ENCODE data around the gene HOXD9.

Gene HOXD9

GRCh38 chr2:176099159-176099727, 23.3 kb upstream of the HOXD9 start:
- no peak overlapping the region for H3K4me3 ChIP-seq (ENCODE audit: low read length, poor library complexity, severe bottlenecking)
- no peaks in the 10 kb centered on the region for H3K9me3 ChIP-seq (ENCODE audit: insufficient read depth, low read depth, low read length)
- no peaks in the 10 kb centered on the region for H4K20me1 ChIP-seq (ENCODE audit: insufficient read depth, low read length, poor library complexity, severe bottlenecking)
- TF ChIP-seq EZH2phosphoT487 (IDR thresholded peaks at IDR 0.05; ENCODE audit: borderline replicate concordance) (no peak), CTCF (conservative IDR thresholded peaks at IDR 0.05; ENCODE audit: low read length) (no peak)
- no peak overlapping the region for H3K4me2 ChIP-seq (ENCODE audit: low read depth, low read length, poor library complexity, severe bottlenecking)
- no peaks in the 10 kb centered on the region for H3K27me3 ChIP-seq (ENCODE audit: insufficient read depth, low read length, poor library complexity, severe bottlenecking)
- no peak overlapping the region for H2AFZ ChIP-seq (ENCODE audit: low read length)
- H3K79me2 ChIP-seq (ENCODE audit: insufficient read depth, low read length): no peaks in the 10 kb centered on the region
- no peak overlapping the region for H3K9ac ChIP-seq (ENCODE audit: low read depth, low read length, poor library complexity, severe bottlenecking)
- H3K9me2 ChIP-seq (replicated peaks; ENCODE audit: low read depth, low read length): no peaks in the 10 kb centered on the region
- peaks cover 17% of the 10 kb centered on the region for H3K4me1 ChIP-seq (ENCODE audit: insufficient read depth, low read length, poor library complexity, severe bottlenecking)
- H3F3A ChIP-seq (ENCODE audit: low read depth): no peaks in the 10 kb centered on the region
- no peaks in the 10 kb centered on the region for H3K36me3 ChIP-seq (ENCODE audit: insufficient read depth, low read length)

GRCh38 chr2:176099728-176100546, 22.6 kb upstream of the HOXD9 start, which contains the start of gene HOXD12:
Gene HOXD12, plus strand, starts transcription at chr2:176099795. Its CDS starts 7 bp downstream, at chr2:176099802.
- H3K9me2 ChIP-seq (replicated peaks; ENCODE audit: low read depth, low read length): no peaks in the 10 kb centered on the region
- H3K4me3 ChIP-seq (ENCODE audit: low read length, poor library complexity, severe bottlenecking): no peak within 1 kb of the TSS
- TF ChIP-seq EZH2phosphoT487 (IDR thresholded peaks at IDR 0.05; ENCODE audit: borderline replicate concordance) (no peak), CTCF (conservative IDR thresholded peaks at IDR 0.05; ENCODE audit: low read length) (no peak)
- H3K9me3 ChIP-seq (ENCODE audit: insufficient read depth, low read depth, low read length): no peaks in the 10 kb centered on the region
- H3K4me1 ChIP-seq (ENCODE audit: insufficient read depth, low read length, poor library complexity, severe bottlenecking): peaks cover 20% of the 10 kb centered on the region
- H4K20me1 ChIP-seq (ENCODE audit: insufficient read depth, low read length, poor library complexity, severe bottlenecking): no peaks in the 10 kb centered on the region
- H3K9ac ChIP-seq (ENCODE audit: low read depth, low read length, poor library complexity, severe bottlenecking): no peak within 1 kb of the TSS
- H3K4me2 ChIP-seq (ENCODE audit: low read depth, low read length, poor library complexity, severe bottlenecking): no peak within 1 kb of the TSS
- H3F3A ChIP-seq (ENCODE audit: low read depth): no peaks in the 10 kb centered on the region
- no peaks in the 10 kb centered on the region for H3K79me2 ChIP-seq (ENCODE audit: insufficient read depth, low read length)
- no peaks in the 10 kb centered on the region for H3K36me3 ChIP-seq (ENCODE audit: insufficient read depth, low read length)
- no peaks in the 10 kb centered on the region for H3K27me3 ChIP-seq (ENCODE audit: insufficient read depth, low read length, poor library complexity, severe bottlenecking)
- H2AFZ ChIP-seq (ENCODE audit: low read length): no peak within 1 kb of the TSS

- H3F3A ChIP-seq (ENCODE audit: low read depth): no peaks in the 10 kb centered on the region
- H3K9me3 ChIP-seq (ENCODE audit: insufficient read depth, low read depth, low read length): no peaks in the 10 kb centered on the region
- no peaks in the 10 kb centered on the region for H3K27me3 ChIP-seq (ENCODE audit: insufficient read depth, low read length, poor library complexity, severe bottlenecking)
- no peaks in the 10 kb centered on the region for H3K79me2 ChIP-seq (ENCODE audit: insufficient read depth, low read length)
- no peaks in the 10 kb centered on the region for H4K20me1 ChIP-seq (ENCODE audit: insufficient read depth, low read length, poor library complexity, severe bottlenecking)
- no peak overlapping the region for H3K9ac ChIP-seq (ENCODE audit: low read depth, low read length, poor library complexity, severe bottlenecking)
- peaks cover 18% of the 10 kb centered on the region for H3K4me1 ChIP-seq (ENCODE audit: insufficient read depth, low read length, poor library complexity, severe bottlenecking)
- H3K36me3 ChIP-seq (ENCODE audit: insufficient read depth, low read length): no peaks in the 10 kb centered on the region
- TF ChIP-seq CTCF (conservative IDR thresholded peaks at IDR 0.05; ENCODE audit: low read length): no peak
- TF ChIP-seq EZH2phosphoT487 (IDR thresholded peaks at IDR 0.05; ENCODE audit: borderline replicate concordance): no peak
- H3K9me2 ChIP-seq (replicated peaks; ENCODE audit: low read depth, low read length): no peaks in the 10 kb centered on the region
- H2AFZ ChIP-seq (ENCODE audit: low read length): no peak overlapping the region
- H3K4me3 ChIP-seq (ENCODE audit: low read length, poor library complexity, severe bottlenecking): no peak overlapping the region
- no peak overlapping the region for H3K4me2 ChIP-seq (ENCODE audit: low read depth, low read length, poor library complexity, severe bottlenecking)
Observed at GRCh38 chr2:176100547-176101140, 21.9 kb upstream of the HOXD9 start.

Data from Loucy (cell line).